ENCODE data around the gene ARPC1B.
"Not testable (repeated sequence)": the region's sequence is repeated elsewhere in the genome, so short reads cannot be mapped to it uniquely, and the experiment has no call there.

Gene ARPC1B

GRCh38 chr7:99408379-99409191 lies 34.1 kb downstream of the ARPC1B start, which contains the start of the genes BUD31 and PDAP1:
Gene BUD31 (plus strand): TSS chr7:99408969. CDS start chr7:99411093, 2,124 bp downstream.
Gene PDAP1 (minus strand): TSS chr7:99408597. CDS start chr7:99408548, 49 bp downstream.
- DNase-seq (ENCODE audit: low spot score), result peak; percentile 97
- FAIRE-seq, result peak; percentile 60

GRCh38 chr7:99409192-99409572 lies 34.7 kb downstream of the ARPC1B start:
- FAIRE-seq, result no peak
- no peak for DNase-seq (ENCODE audit: low spot score)

GRCh38 chr7:99409806-99410205 lies 35.3 kb downstream of the ARPC1B start:
- no peak for FAIRE-seq
- DNase-seq (ENCODE audit: low spot score), result no peak

- FAIRE-seq (no peak), DNase-seq (ENCODE audit: low spot score) (no peak)
Measured at GRCh38 chr7:99410635-99411034, 36.1 kb downstream of the ARPC1B start.

GRCh38 chr7:99415513-99416127 lies 41.1 kb downstream of the ARPC1B start:
- DNase-seq (ENCODE audit: low spot score), result peak; percentile 47

GRCh38 chr7:99418260-99418659 lies 43.7 kb downstream of the ARPC1B start:
- FAIRE-seq (no peak), DNase-seq (ENCODE audit: low spot score) (no peak)

More at GRCh38 chr7:99415513-99416127, 41.1 kb downstream of the ARPC1B start:
- FAIRE-seq, result not testable (repeated sequence)

- FAIRE-seq (no peak), DNase-seq (ENCODE audit: low spot score) (no peak)
Measured at GRCh38 chr7:99419323-99420021, 44.9 kb downstream of the ARPC1B start.

- DNase-seq (ENCODE audit: low spot score) (no peak), FAIRE-seq (no peak)
Measured at GRCh38 chr7:99420213-99420612, 45.7 kb downstream of the ARPC1B start.

- FAIRE-seq, result no peak
- DNase-seq (ENCODE audit: low spot score), result no peak
Measured at GRCh38 chr7:99420986-99421385, 46.5 kb downstream of the ARPC1B start.

- DNase-seq (ENCODE audit: low spot score) (no peak), FAIRE-seq (no peak)
Measured at GRCh38 chr7:99422186-99422585, 47.7 kb downstream of the ARPC1B start.

GRCh38 chr7:99422625-99423024 lies 48.1 kb downstream of the ARPC1B start:
- FAIRE-seq (no peak), DNase-seq (ENCODE audit: low spot score) (no peak)

GRCh38 chr7:99424932-99425730 lies 50.6 kb downstream of the ARPC1B start:
- no peak for FAIRE-seq

GRCh38 chr7:99428972-99429566 lies 54.5 kb downstream of the ARPC1B start:
- FAIRE-seq (no peak), DNase-seq (ENCODE audit: low spot score) (no peak)

More at GRCh38 chr7:99424932-99425730, 50.6 kb downstream of the ARPC1B start:
- no peak for DNase-seq (ENCODE audit: low spot score)

- FAIRE-seq, result no peak
- DNase-seq (ENCODE audit: low spot score), result no peak
Measured at GRCh38 chr7:99429756-99430155, 55.2 kb downstream of the ARPC1B start.

GRCh38 chr7:99431756-99432540 lies 57.4 kb downstream of the ARPC1B start:
- not testable (repeated sequence) for DNase-seq (ENCODE audit: low spot score); FAIRE-seq

- DNase-seq (ENCODE audit: low spot score) (no peak), FAIRE-seq (no peak)
Measured at GRCh38 chr7:99433158-99433557, 58.6 kb downstream of the ARPC1B start.

GRCh38 chr7:99437946-99438572 lies 63.5 kb downstream of the ARPC1B start:
- DNase-seq (ENCODE audit: low spot score) (no peak), FAIRE-seq (no peak)

GRCh38 chr7:99438573-99439480 lies 64.3 kb downstream of the ARPC1B start, which contains the start of the genes CPSF4 and PTCD1:
Gene CPSF4 (plus strand): TSS chr7:99438943. CDS start chr7:99439083, 140 bp downstream.
Gene PTCD1 (minus strand): TSS chr7:99438798. CDS start chr7:99435242, 3,556 bp downstream.
- DNase-seq (ENCODE audit: low spot score) (peak; percentile 92), FAIRE-seq (peak; percentile 51)
